ENCODE results near the gene GULP1.
"Not testable (repeated sequence)": the region's sequence is repeated elsewhere in the genome, so short reads cannot be mapped to it uniquely, and the experiment has no call there.

Gene GULP1

GRCh38 chr2:188291617-188292347 lies at the start of gene GULP1:
GULP1 (plus strand) TSS chr2:188291874; CDS start chr2:188477703, 185,829 bp downstream.
- no peak for DNase-seq (ENCODE audit: low read depth)

- no peak for DNase-seq (ENCODE audit: low read depth)
These were observed 48.3 kb upstream of the GULP1 start for GRCh38 chr2:188243381-188243780.

GRCh38 chr2:188244383-188244782 lies 47.3 kb upstream of the GULP1 start:
- DNase-seq (ENCODE audit: low read depth) = no peak

GRCh38 chr2:188245230-188245629 lies 46.4 kb upstream of the GULP1 start:
- no peak for DNase-seq (ENCODE audit: low read depth)

GRCh38 chr2:188248513-188248912 lies 43.2 kb upstream of the GULP1 start:
- no peak for DNase-seq (ENCODE audit: low read depth)

GRCh38 chr2:188251034-188251433 lies 40.6 kb upstream of the GULP1 start:
- no peak for DNase-seq (ENCODE audit: low read depth)

GRCh38 chr2:188256420-188256819 lies 35.3 kb upstream of the GULP1 start:
- no peak for DNase-seq (ENCODE audit: low read depth)

GRCh38 chr2:188265315-188265714 lies 26.4 kb upstream of the GULP1 start:
- no peak for DNase-seq (ENCODE audit: low read depth)

GRCh38 chr2:188267776-188268175 lies 23.9 kb upstream of the GULP1 start:
- DNase-seq (ENCODE audit: low read depth) = no peak

- no peak for DNase-seq (ENCODE audit: low read depth)
These were observed 22.7 kb upstream of the GULP1 start for GRCh38 chr2:188269004-188269403.

- no peak for DNase-seq (ENCODE audit: low read depth)
These were observed 19.6 kb upstream of the GULP1 start for GRCh38 chr2:188272121-188272520.

GRCh38 chr2:188274274-188274673 lies 17.4 kb upstream of the GULP1 start:
- no peak for DNase-seq (ENCODE audit: low read depth)

- no peak for DNase-seq (ENCODE audit: low read depth)
These were observed 15.4 kb upstream of the GULP1 start for GRCh38 chr2:188276255-188276654.

- DNase-seq (ENCODE audit: low read depth) = no peak
These were observed 13.9 kb upstream of the GULP1 start for GRCh38 chr2:188277786-188278185.

GRCh38 chr2:188278388-188279092 lies 13.1 kb upstream of the GULP1 start:
- no peak for DNase-seq (ENCODE audit: low read depth)

- no peak for DNase-seq (ENCODE audit: low read depth)
These were observed 12.6 kb upstream of the GULP1 start for GRCh38 chr2:188279093-188279445.

- DNase-seq (ENCODE audit: low read depth) = no peak
These were observed 10.9 kb upstream of the GULP1 start for GRCh38 chr2:188280811-188281222.

- DNase-seq (ENCODE audit: low read depth) = no peak
These were observed 8.8 kb upstream of the GULP1 start for GRCh38 chr2:188282907-188283306.

GRCh38 chr2:188284251-188284650 lies 7.4 kb upstream of the GULP1 start:
- not testable (repeated sequence) for DNase-seq (ENCODE audit: low read depth)

GRCh38 chr2:188285049-188285448 lies 6.6 kb upstream of the GULP1 start:
- DNase-seq (ENCODE audit: low read depth) = no peak

- no peak for DNase-seq (ENCODE audit: low read depth)
These were observed 5.9 kb upstream of the GULP1 start for GRCh38 chr2:188285774-188286173.

- DNase-seq (ENCODE audit: low read depth) = no peak
These were observed 495 bp upstream of the GULP1 start for GRCh38 chr2:188291142-188291616.
